Keratinocyte (primary cell): ENCODE measurements around the gene FHOD3. TPM values are rescaled to one million over a fixed set of nuclear protein-coding genes. Genes with fewer than 3 reads are reported as not detected.

Source experiments
- DNase-seq: peaks from one replicate; pipeline ENCODE4 v3.0.0-alpha.2; 2011; ENCODE audit warnings: low read depth, missing footprints, low spot score
- FAIRE-seq: peaks from 2 replicates; lab custom pipeline; 2011; peaks lifted over from hg19 to GRCh38; lab: Jason Lieb, UNC
- H2AFZ ChIP-seq: 2 replicates; pipeline ENCODE4 v1.6.0; 2012; ENCODE audit warnings: low read length, control low read depth, inconsistent platforms; ENCODE audit not compliant: control insufficient read depth
- H3K27ac ChIP-seq: 2 replicates; pipeline ENCODE4 v1.5.1; 2011; ENCODE audit warnings: low read length; ENCODE audit not compliant: control insufficient read depth, insufficient read depth
- H3K27me3 ChIP-seq: 3 replicates; pipeline ENCODE4 v1.6.0; 2011; ENCODE audit warnings: low read length; ENCODE audit not compliant: control insufficient read depth, insufficient read depth; ENCODE audit errors: extremely low read depth
- H3K36me3 ChIP-seq, 2 experiments: 2 replicates in 1 of 2; 3 replicates in 1 of 2; pipeline ENCODE4 v1.5.1; 2011; ENCODE audit warnings: low read length in 2 of 2, mild to moderate bottlenecking in 1 of 2; ENCODE audit not compliant: control insufficient read depth in 2 of 2, insufficient read depth in 2 of 2; ENCODE audit errors: extremely low read depth in 1 of 2
- H3K4me1 ChIP-seq: 3 replicates; pipeline ENCODE4 v1.5.1; 2011; ENCODE audit warnings: low read length; ENCODE audit not compliant: control insufficient read depth, insufficient read depth; ENCODE audit errors: extremely low read depth
- H3K4me2 ChIP-seq: 3 replicates; pipeline ENCODE4 v1.6.0; 2011; ENCODE audit warnings: low read depth, low read length; ENCODE audit not compliant: control insufficient read depth, insufficient read depth; ENCODE audit errors: extremely low read depth
- H3K4me3 ChIP-seq, 3 experiments: fragments of 200-600 bp in 1 of 3; sonication (generic) in 1 of 3; 2 replicates in 2 of 3; 3 replicates in 1 of 3; pipeline ENCODE4 v1.5.1; 2011 to 2016; ENCODE audit warnings: low read length in 3 of 3, mild to moderate bottlenecking in 3 of 3, control low read depth in 2 of 3, inconsistent platforms in 1 of 3, low read depth in 1 of 3, mixed read lengths in 1 of 3, mixed run types in 1 of 3, moderate library complexity in 1 of 3; ENCODE audit not compliant: control insufficient read depth in 2 of 3, insufficient read depth in 2 of 3; ENCODE audit errors: extremely low read depth in 1 of 3
- H3K79me2 ChIP-seq: 2 replicates; pipeline ENCODE4 v1.6.0; 2012; ENCODE audit warnings: low read length; ENCODE audit not compliant: control insufficient read depth, insufficient read depth
- H3K9ac ChIP-seq: 3 replicates; pipeline ENCODE4 v1.6.0; 2011; ENCODE audit warnings: low read length; ENCODE audit not compliant: control insufficient read depth, insufficient read depth; ENCODE audit errors: extremely low read depth
- H3K9me1 ChIP-seq: 3 replicates; pipeline ENCODE4 v1.6.0; 2011; ENCODE audit warnings: low read length; ENCODE audit not compliant: control insufficient read depth, insufficient read depth; ENCODE audit errors: extremely low read depth
- H3K9me3 ChIP-seq: 2 replicates; pipeline ENCODE4 v1.5.1; 2012; ENCODE audit warnings: low read depth, low read length; ENCODE audit not compliant: control insufficient read depth
- H4K20me1 ChIP-seq: 3 replicates; pipeline ENCODE4 v1.6.0; 2011; ENCODE audit warnings: low read length; ENCODE audit not compliant: control insufficient read depth, insufficient read depth; ENCODE audit errors: extremely low read depth
- CTCF ChIP-seq, 3 experiments: IDR thresholded peaks in 1 of 3; conservative IDR thresholded peaks in 1 of 3; optimal IDR thresholded peaks in 1 of 3; 2 replicates in 2 of 3; 3 replicates in 1 of 3; pipeline versions ENCODE3 to v1.5.1; 2011; ENCODE audit warnings: low read length in 3 of 3, mild to moderate bottlenecking in 3 of 3, moderate library complexity in 2 of 3, control low read depth in 1 of 3, inconsistent platforms in 1 of 3; ENCODE audit not compliant: insufficient read depth in 2 of 3; ENCODE audit errors: extremely low read depth in 1 of 3
- EZH2 ChIP-seq: IDR thresholded peaks from one replicate; pipeline ENCODE4 v1.6.1; 2012; ENCODE audit warnings: inconsistent platforms, mild to moderate bottlenecking, low read length, moderate library complexity
- dilution Hi-C: fragments of 300-500 bp; cut with MboI; formaldehyde crosslinking; loops from one replicate; pipeline ENCODE4 v1.7.0; 2020; ENCODE audit warnings: low sequenced_read_pairs; ENCODE audit not compliant: extremely low pct_ligation_motif_present
- polyA plus RNA-seq, 5 experiments: library from polyadenylated mRNA; depleted of rRNA in 3 of 5; stranded (reverse) in 3 of 5; stranded (forward) in 1 of 5; unstranded in 1 of 5; fragments of >200 nt; gene quantifications; 1 replicate in 1 of 5; 2 replicates in 3 of 5; 3 replicates in 1 of 5; pipeline versions ENCODE4 v1.2.1 to v1.2.3, GENCODE V29; 2011 to 2012; ENCODE audit warnings: missing spikeins in 2 of 5, low read depth in 1 of 5, low replicate concordance in 1 of 5

The FHOD3 gene
- polyA plus RNA-seq, 1 donor (not counting 4 experiments of a cell fraction or from before 2014, with no cell fraction given): 7.7 TPM

- dilution Hi-C loops: no loop called here
- Histone ChIP-seq H2AFZ (peak overlapping the region; percentile 42), H3K36me3 (no peaks in the 10 kb centered on the region), H3K27me3 (no peaks in the 10 kb centered on the region), H4K20me1 (no peaks in the 10 kb centered on the region), H3K9me3 (no peaks in the 10 kb centered on the region), H3K9ac (no peak overlapping the region), H3K79me2 (no peaks in the 10 kb centered on the region), H3K4me3 (peak overlapping the region in 1 of 3 experiments; percentile 13), H3K4me2 (peak overlapping the region; percentile 49), H3K9me1 (peaks cover 4% of the 10 kb centered on the region), H3K27ac (peak overlapping the region; percentile 39), H3K4me1 (peaks cover 31% of the 10 kb centered on the region)
- FAIRE-seq (peak; percentile 71), DNase-seq (no peak)
- TF ChIP-seq CTCF (optimal IDR thresholded peaks at IDR 0.05 in 1 of 3, IDR thresholded peaks at IDR 0.05 in 1 of 3, conservative IDR thresholded peaks at IDR 0.05 in 1 of 3; ENCODE audit: extremely low read depth in 1 of 3, insufficient read depth in 2 of 3, low read length in 3 of 3): no peak
- no peak for TF ChIP-seq EZH2
Measured at GRCh38 chr18:36451454-36452251, 154.1 kb downstream of the FHOD3 start.

GRCh38 chr18:36454245-36454644 lies 156.7 kb downstream of the FHOD3 start:
- no peak for TF ChIP-seq EZH2
- TF ChIP-seq CTCF (optimal IDR thresholded peaks at IDR 0.05 in 1 of 3, IDR thresholded peaks at IDR 0.05 in 1 of 3, conservative IDR thresholded peaks at IDR 0.05 in 1 of 3; ENCODE audit: extremely low read depth in 1 of 3, insufficient read depth in 2 of 3, low read length in 3 of 3): no peak
- Histone ChIP-seq H3K27ac (peak overlapping the region; percentile 52), H3K79me2 (no peaks in the 10 kb centered on the region), H3K4me2 (peak overlapping the region; percentile 77), H3K27me3 (no peaks in the 10 kb centered on the region), H3K9ac (peak overlapping the region; percentile 24), H3K9me3 (no peaks in the 10 kb centered on the region), H3K36me3 (no peaks in the 10 kb centered on the region), H3K9me1 (peaks cover 4% of the 10 kb centered on the region), H2AFZ (peak overlapping the region; percentile 86), H3K4me1 (peaks cover 31% of the 10 kb centered on the region), H3K4me3 (no peak overlapping the region), H4K20me1 (no peaks in the 10 kb centered on the region)
- dilution Hi-C loops: no loop called here
- no peak for DNase-seq
- peak; percentile 83 for FAIRE-seq
